B cell (primary cell): ENCODE results near the gene NHEJ1.

ENCODE experiments used
- CTCF ChIP-seq: fragments of 200-600 bp; IDR thresholded peaks from one replicate; pipeline ENCODE4 v1.8.0; 2022; ENCODE audit warnings: antibody characterized with exemption, mild to moderate bottlenecking
- EZH2 ChIP-seq: IDR thresholded peaks from 2 replicates; pipeline ENCODE4 v1.6.1; 2012; ENCODE audit warnings: borderline replicate concordance, low read depth, mild to moderate bottlenecking, moderate library complexity, low read length; ENCODE audit not compliant: insufficient read depth, poor library complexity, severe bottlenecking

- TF ChIP-seq CTCF (no peak), EZH2 (no peak)
Measured at GRCh38 chr2:219107758-219108157, 52.9 kb downstream of the NHEJ1 start.
